Fibroblast of mammary gland (primary cell): Measurements from ENCODE around the gene RPTOR.
"Not testable (repeated sequence)": the region's sequence is repeated elsewhere in the genome, so short reads cannot be mapped to it uniquely, and the experiment has no call there.

Experiments used
- DNase-seq: peaks from one replicate; pipeline ENCODE4 v3.0.0-alpha.2; 2010; ENCODE audit warnings: low read depth
- H3K4me3 ChIP-seq: 2 replicates; pipeline ENCODE4 v1.5.1; 2011; ENCODE audit warnings: low read depth, mild to moderate bottlenecking, low read length, moderate library complexity; ENCODE audit not compliant: control insufficient read depth
- TF ChIP-seq, protein P1 (sequence below): conservative IDR thresholded peaks from 2 replicates; pipeline ENCODE4 v1.5.1; 2011; ENCODE audit warnings: low read depth, low read length, inconsistent platforms; ENCODE audit not compliant: control insufficient read depth, insufficient read depth

Gene RPTOR

DNA sequence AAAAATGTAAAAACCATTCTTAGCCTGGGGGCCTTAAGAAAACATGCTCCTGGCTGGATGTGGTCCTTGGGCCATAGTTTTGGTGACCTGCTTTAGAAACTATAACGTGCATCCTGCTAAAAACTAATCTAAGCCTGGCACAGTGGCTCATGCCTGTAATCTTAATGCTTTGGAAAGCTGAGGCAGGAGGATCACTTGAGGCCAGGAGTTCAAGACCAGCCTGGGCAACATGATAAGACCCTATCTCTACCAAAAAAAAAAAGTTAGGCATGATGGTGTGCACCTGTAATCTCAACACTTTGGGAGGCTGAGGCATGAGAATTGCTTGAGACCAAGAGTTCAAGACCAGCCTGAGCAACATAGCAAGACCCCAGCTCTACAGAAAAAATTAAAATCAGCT is 263.2 kb downstream of the RPTOR start:
- no peak overlapping the region for H3K4me3 ChIP-seq
- no peak for DNase-seq
- TF ChIP-seq, protein P1, sequence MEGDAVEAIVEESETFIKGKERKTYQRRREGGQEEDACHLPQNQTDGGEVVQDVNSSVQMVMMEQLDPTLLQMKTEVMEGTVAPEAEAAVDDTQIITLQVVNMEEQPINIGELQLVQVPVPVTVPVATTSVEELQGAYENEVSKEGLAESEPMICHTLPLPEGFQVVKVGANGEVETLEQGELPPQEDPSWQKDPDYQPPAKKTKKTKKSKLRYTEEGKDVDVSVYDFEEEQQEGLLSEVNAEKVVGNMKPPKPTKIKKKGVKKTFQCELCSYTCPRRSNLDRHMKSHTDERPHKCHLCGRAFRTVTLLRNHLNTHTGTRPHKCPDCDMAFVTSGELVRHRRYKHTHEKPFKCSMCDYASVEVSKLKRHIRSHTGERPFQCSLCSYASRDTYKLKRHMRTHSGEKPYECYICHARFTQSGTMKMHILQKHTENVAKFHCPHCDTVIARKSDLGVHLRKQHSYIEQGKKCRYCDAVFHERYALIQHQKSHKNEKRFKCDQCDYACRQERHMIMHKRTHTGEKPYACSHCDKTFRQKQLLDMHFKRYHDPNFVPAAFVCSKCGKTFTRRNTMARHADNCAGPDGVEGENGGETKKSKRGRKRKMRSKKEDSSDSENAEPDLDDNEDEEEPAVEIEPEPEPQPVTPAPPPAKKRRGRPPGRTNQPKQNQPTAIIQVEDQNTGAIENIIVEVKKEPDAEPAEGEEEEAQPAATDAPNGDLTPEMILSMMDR = no peak

GRCh38 chr17:80811181-80812105 is 266.8 kb downstream of the RPTOR start:
- TF ChIP-seq, protein P1 = no peak
- no peak overlapping the region for H3K4me3 ChIP-seq
- no peak for DNase-seq

DNA sequence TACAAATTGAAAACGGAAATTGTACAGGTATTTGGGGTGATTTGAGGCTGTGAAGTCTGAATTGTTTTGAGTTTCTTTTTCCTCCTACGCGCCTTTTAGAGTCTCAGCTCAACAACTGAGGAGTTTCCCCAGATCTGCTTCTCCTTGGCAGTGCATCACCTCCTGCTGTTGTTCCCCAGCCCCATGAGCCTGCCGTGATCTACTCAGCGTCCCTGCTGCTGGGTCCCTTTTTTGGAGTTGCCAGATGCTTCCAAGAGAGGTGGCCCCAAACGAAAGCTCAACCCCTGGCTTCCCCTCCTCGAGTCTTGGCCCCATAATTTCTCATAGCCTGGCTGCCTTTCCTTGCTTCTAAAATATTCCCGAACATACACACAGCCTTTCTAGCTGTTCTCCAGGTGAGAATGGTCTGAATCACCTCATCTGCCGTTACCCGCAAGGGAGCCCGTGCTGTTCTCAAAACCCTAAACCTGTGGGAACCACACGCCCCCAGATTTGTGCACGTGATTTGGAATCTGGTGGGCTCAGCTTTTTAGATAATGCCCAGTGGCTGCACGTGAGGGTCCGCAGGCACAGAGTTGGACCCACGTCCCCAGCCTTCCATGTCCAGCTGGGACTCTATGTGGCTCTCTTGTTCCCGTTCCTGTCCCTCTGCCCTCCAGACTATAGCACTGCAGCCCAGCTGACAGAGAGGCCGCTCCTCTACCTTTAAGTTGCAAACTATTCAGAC is 267.9 kb downstream of the RPTOR start:
- DNase-seq = no peak
- no peak overlapping the region for H3K4me3 ChIP-seq
- TF ChIP-seq, protein P1 = no peak

DNA sequence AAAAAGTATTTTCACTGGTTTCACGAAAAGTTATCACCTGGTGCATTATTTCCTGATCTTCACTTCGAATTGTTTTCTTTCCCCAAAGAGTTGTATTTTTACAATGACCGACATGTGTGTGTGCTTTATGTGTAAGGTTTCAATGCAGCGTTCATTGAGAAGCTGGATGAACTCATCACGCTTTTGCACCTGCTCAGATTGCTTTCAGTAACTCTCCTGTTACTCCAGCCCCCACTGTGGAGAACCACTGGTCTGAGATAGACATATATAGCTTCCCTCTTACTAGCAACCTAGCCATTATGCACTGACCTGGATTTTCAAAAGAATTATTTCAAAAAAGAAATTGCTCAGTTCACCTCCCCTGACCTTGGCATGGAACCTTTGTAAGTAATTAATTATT is 268.7 kb downstream of the RPTOR start:
- TF ChIP-seq, protein P1 = no peak
- DNase-seq = no peak
- no peak overlapping the region for H3K4me3 ChIP-seq

DNA sequence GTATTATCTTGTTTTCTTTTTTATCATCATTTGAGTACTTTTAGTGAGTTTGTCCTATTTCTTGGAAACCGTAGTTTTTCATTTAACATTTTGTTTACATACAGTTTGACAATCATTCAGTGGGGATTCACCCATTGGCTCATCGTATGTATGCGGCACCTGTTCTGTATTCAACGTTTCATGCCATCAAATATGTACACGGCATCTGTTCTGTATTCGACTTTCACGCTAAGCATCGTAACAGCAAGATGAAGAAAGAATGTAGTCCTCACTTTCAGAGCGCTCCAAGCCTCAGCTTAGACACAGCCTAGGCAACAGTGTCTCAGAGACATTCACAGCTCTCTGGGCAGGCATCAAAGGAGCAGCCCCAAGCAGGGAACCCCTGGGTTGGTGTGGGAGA is 269.9 kb downstream of the RPTOR start:
- no peak overlapping the region for H3K4me3 ChIP-seq
- TF ChIP-seq, protein P1 = no peak
- no peak for DNase-seq

GRCh38 chr17:80815151-80815681 is 270.6 kb downstream of the RPTOR start:
- TF ChIP-seq, protein P1 = no peak
- DNase-seq = no peak
- H3K4me3 ChIP-seq = no peak overlapping the region

GRCh38 chr17:80815718-80816117 is 271.1 kb downstream of the RPTOR start:
- not testable (repeated sequence) for DNase-seq, H3K4me3 ChIP-seq
